GM23248 (cell line): ENCODE measurements around the gene CLPSL2. TPM values are rescaled to one million over a fixed set of nuclear protein-coding genes. Genes with fewer than 3 reads are reported as not detected.

ENCODE experiments used
- DNase-seq: peaks from one replicate; pipeline ENCODE4 v3.0.0-alpha.2; 2015
- H2AFZ ChIP-seq: fragments of 200-600 bp; sonication (generic); 2 replicates; pipeline ENCODE4 v1.6.1; 2016; ENCODE audit warnings: antibody characterized with exemption
- H3F3A ChIP-seq: fragments of 200-600 bp; sonication (generic); 2 replicates; pipeline ENCODE4 v1.6.1; 2016; ENCODE audit warnings: mild to moderate bottlenecking, antibody characterized with exemption, mixed run types; ENCODE audit not compliant: insufficient read depth
- H3K27ac ChIP-seq: fragments of 200-600 bp; sonication (generic); 2 replicates; pipeline ENCODE4 v1.5.1; 2016; ENCODE audit warnings: mild to moderate bottlenecking
- H3K27me3 ChIP-seq: fragments of 200-600 bp; sonication (generic); replicated peaks from 2 replicates; pipeline ENCODE4 v1.6.1; 2016; ENCODE audit warnings: mild to moderate bottlenecking; ENCODE audit not compliant: insufficient read depth
- H3K36me3 ChIP-seq: fragments of 200-600 bp; sonication (generic); 2 replicates; pipeline ENCODE4 v1.6.1; 2016; ENCODE audit warnings: low read depth, mild to moderate bottlenecking
- H3K4me1 ChIP-seq: fragments of 200-600 bp; sonication (generic); 2 replicates; pipeline ENCODE4 v1.6.1; 2016; ENCODE audit warnings: mild to moderate bottlenecking; ENCODE audit not compliant: insufficient read depth
- H3K4me2 ChIP-seq: fragments of 200-600 bp; sonication (generic); one replicate; pipeline ENCODE4 v1.6.1; 2016; ENCODE audit warnings: mild to moderate bottlenecking; ENCODE audit not compliant: unreplicated experiment
- H3K4me3 ChIP-seq: fragments of 200-600 bp; sonication (generic); 2 replicates; pipeline ENCODE4 v1.5.1; 2016; ENCODE audit warnings: mild to moderate bottlenecking
- H3K79me2 ChIP-seq: fragments of 200-600 bp; sonication (generic); 2 replicates; pipeline ENCODE4 v1.6.1; 2016; ENCODE audit warnings: mild to moderate bottlenecking; ENCODE audit not compliant: insufficient read depth
- H3K9ac ChIP-seq: fragments of 200-600 bp; sonication (generic); 2 replicates; pipeline ENCODE4 v1.6.1; 2016; ENCODE audit warnings: mild to moderate bottlenecking
- H3K9me2 ChIP-seq: fragments of 200-600 bp; sonication (generic); 2 replicates; pipeline ENCODE4 v1.6.1; 2016; ENCODE audit warnings: mixed run types, mild to moderate bottlenecking, moderate library complexity; ENCODE audit not compliant: insufficient read depth
- H3K9me3 ChIP-seq: fragments of 200-600 bp; sonication (generic); one replicate; pipeline ENCODE4 v1.6.1; 2017; ENCODE audit warnings: low read depth
- H4K20me1 ChIP-seq: fragments of 200-600 bp; sonication (generic); 2 replicates; pipeline ENCODE4 v1.6.0; 2016; ENCODE audit not compliant: insufficient read depth
- EZH2 ChIP-seq: fragments of 200-600 bp; sonication (generic); IDR thresholded peaks from 2 replicates; pipeline ENCODE4 v1.6.1; 2018; ENCODE audit warnings: antibody characterized with exemption, mild to moderate bottlenecking; ENCODE audit not compliant: insufficient read depth, poor library complexity, severe bottlenecking
- EZH2phosphoT487 ChIP-seq: fragments of 200-600 bp; sonication (generic); IDR thresholded peaks from 2 replicates; pipeline ENCODE4 v1.6.1; 2018; ENCODE audit warnings: antibody characterized with exemption, moderate library complexity, mild to moderate bottlenecking, low read depth; ENCODE audit not compliant: insufficient read depth
- WGBS, 2 experiments: methylation state at CpG; one replicate each; pipeline ENCODE4 v1.1.6; 2015 to 2017; ENCODE audit warnings: low lambda C conversion rate in 2 of 2, low coverage in 1 of 2; ENCODE audit errors: missing lambda C conversion rate in 2 of 2; 5-methylcytosine and 5-hydroxymethylcytosine counted together
- in situ Hi-C: fragments of 300-500 bp; cut with MboI; formaldehyde crosslinking; loops from 2 replicates; pipeline ENCODE4 v1.15.0; 2020
- polyA plus RNA-seq: library from polyadenylated mRNA; unstranded; fragments of >200 nt; fragmentation: Nextera tagmentation; extraction: Ambion mirVana; gene quantifications from 2 replicates; pipeline ENCODE4 v1.2.1, GENCODE V29; 2016
- total RNA-seq: library from RNA; depleted of rRNA; stranded (reverse); fragments of >200 nt; shearing (Covaris generic); gene quantifications from 2 replicates; pipeline ENCODE4 v1.2.3, GENCODE V29; 2014

The CLPSL2 gene
- total and polyA plus RNA-seq, 2 experiments from 2014 or later, result not detected

- Histone ChIP-seq H3F3A (no peaks in the 10 kb centered on the region), H3K27ac (no peak overlapping the region), H3K4me2 (no peak overlapping the region), H3K79me2 (no peaks in the 10 kb centered on the region), H3K36me3 (no peaks in the 10 kb centered on the region), H3K9me2 (no peaks in the 10 kb centered on the region), H4K20me1 (no peaks in the 10 kb centered on the region), H3K9ac (no peak overlapping the region), H3K4me3 (no peak overlapping the region), H3K27me3 (no peaks in the 10 kb centered on the region), H3K9me3 (no peaks in the 10 kb centered on the region), H2AFZ (no peak overlapping the region), H3K4me1 (peaks cover 6% of the 10 kb centered on the region; the same call in 1 of the 2 replicates)
- in situ Hi-C loops, result loop anchor here (5.0 to 25.0 kb wide), 2 partner anchors 154 to 424 kb away; no protein-coding TSS in a partner anchor
- no peak for TF ChIP-seq EZH2phosphoT487
- no peak for TF ChIP-seq EZH2
- WGBS, 2 experiments, result 64 to 65% methylated on average over 8 of the region's 8 CpGs
- peak; percentile 53 for DNase-seq
Measured at GRCh38 chr6:35736253-35736894, 40.0 kb upstream of the CLPSL2 start.

- Histone ChIP-seq H3K9ac (no peak within 1 kb of the TSS), H3K4me1 (peaks cover 6% of the 10 kb centered on the region; the same call in 1 of the 2 replicates), H3K27me3 (no peaks in the 10 kb centered on the region), H3K4me3 (no peak within 1 kb of the TSS), H3K27ac (no peak within 1 kb of the TSS), H4K20me1 (no peaks in the 10 kb centered on the region), H3K79me2 (no peaks in the 10 kb centered on the region), H3F3A (no peaks in the 10 kb centered on the region), H3K9me3 (no peaks in the 10 kb centered on the region), H3K9me2 (no peaks in the 10 kb centered on the region), H2AFZ (no peak within 1 kb of the TSS; the same call in 1 of the 2 replicates), H3K4me2 (no peak within 1 kb of the TSS), H3K36me3 (no peaks in the 10 kb centered on the region)
- no peak for DNase-seq
- WGBS, 2 experiments, result 87 to 94% methylated on average over 10 of the region's 10 CpGs
- in situ Hi-C loops, result loop anchor here (5.0 to 25.0 kb wide), 2 partner anchors 155 to 425 kb away; no protein-coding TSS in a partner anchor
- no peak for TF ChIP-seq EZH2
- TF ChIP-seq EZH2phosphoT487, result no peak
Measured at GRCh38 chr6:35736982-35737412, 39.4 kb upstream of the CLPSL2 start, which contains the start of gene ARMC12. Gene ARMC12 (plus strand): TSS chr6:35737032. CDS start chr6:35737109, 77 bp downstream.

DNA sequence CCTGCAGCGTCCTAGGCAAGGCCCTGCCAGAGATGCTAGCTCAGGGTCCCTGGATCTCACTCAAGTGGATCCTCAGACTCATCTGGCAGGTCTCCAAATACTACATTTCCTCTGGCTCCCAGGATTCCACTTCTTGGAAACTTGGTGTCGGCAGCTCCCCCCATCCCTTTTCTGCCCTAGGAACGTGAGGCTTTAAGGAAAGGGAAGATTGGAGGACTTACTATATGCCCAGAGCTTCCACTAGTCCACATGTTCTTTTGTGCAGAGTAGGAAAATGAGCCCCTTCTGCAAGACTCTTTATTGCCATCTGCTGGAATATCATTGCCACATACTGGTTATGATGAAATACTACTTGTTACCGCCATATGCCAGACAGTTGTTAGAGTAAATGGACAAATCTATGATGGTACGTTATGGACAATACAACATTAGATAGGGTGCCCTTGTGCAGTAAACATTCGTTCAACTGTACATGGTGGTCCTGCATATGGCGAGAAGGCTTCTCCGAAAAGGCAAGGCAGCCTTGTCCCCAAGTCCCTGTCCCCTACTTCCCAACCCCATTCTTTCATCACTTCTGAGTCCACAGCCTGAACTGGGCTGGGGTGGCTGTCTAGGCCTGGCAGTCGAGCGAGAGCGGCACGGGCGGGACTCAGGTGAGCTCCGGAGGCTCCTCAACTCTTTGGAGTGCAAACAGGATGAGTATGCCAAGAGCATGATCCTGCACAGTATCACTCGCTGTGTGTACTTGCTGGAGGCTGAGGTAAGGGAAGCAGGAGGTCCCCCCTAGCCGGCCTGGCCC lies 38.8 kb upstream of the CLPSL2 start:
- Histone ChIP-seq H3K9ac (no peak overlapping the region), H3F3A (no peaks in the 10 kb centered on the region), H3K27ac (no peak overlapping the region), H3K9me3 (no peaks in the 10 kb centered on the region), H3K27me3 (no peaks in the 10 kb centered on the region), H3K4me2 (no peak overlapping the region), H3K4me1 (peaks cover 3% of the 10 kb centered on the region; the same call in 1 of the 2 replicates), H2AFZ (no peak overlapping the region; the same call in 1 of the 2 replicates), H3K4me3 (no peak overlapping the region), H4K20me1 (no peaks in the 10 kb centered on the region), H3K79me2 (no peaks in the 10 kb centered on the region), H3K36me3 (no peaks in the 10 kb centered on the region), H3K9me2 (no peaks in the 10 kb centered on the region)
- DNase-seq, result peak; percentile 86
- in situ Hi-C loops, result loop anchor here (5.0 to 25.0 kb wide), 2 partner anchors 155 to 425 kb away; no protein-coding TSS in a partner anchor
- TF ChIP-seq EZH2, result no peak
- no peak for TF ChIP-seq EZH2phosphoT487
- WGBS, 2 experiments, result 42 to 43% methylated on average over 14 to 15 of the region's 16 CpGs
